Effector CD8-positive, alpha-beta T cell (primary cell): ENCODE results near the gene CRYBA2.

Experiments used
- DNase-seq: peaks from one replicate; lab custom pipeline; 2025; lab: John Stamatoyannopoulos, UW
- total RNA-seq, 4 experiments: gene quantifications; one replicate each; lab custom pipeline; 2026; lab: John Stamatoyannopoulos, UW

The CRYBA2 gene
- 0 to 0.37 (median 0) reads per million in 4 experiments for total RNA-seq

- no peak for DNase-seq
Observed at GRCh38 chr2:218993345-218994315, at the start of gene CRYBA2. Gene CRYBA2 (minus strand): TSS chr2:218993422. CDS start chr2:218993176, 246 bp downstream.

- no peak for DNase-seq
Observed at GRCh38 chr2:219042750-219043149, 49.5 kb upstream of the CRYBA2 start.

- no peak for DNase-seq
Observed at GRCh38 chr2:219042157-219042556, 48.9 kb upstream of the CRYBA2 start.

GRCh38 chr2:219041252-219041651 lies 48.0 kb upstream of the CRYBA2 start, which contains the start of gene CFAP65:
Gene CFAP65 (minus strand): TSS chr2:219041516. CDS start chr2:219039048, 2,468 bp downstream.
- no peak for DNase-seq

- DNase-seq = no peak
Observed at GRCh38 chr2:219038600-219038999, 45.4 kb upstream of the CRYBA2 start.

GRCh38 chr2:219037783-219038499 lies 44.7 kb upstream of the CRYBA2 start:
- DNase-seq = no peak

- DNase-seq = no peak
Observed at GRCh38 chr2:219035942-219036341, 42.7 kb upstream of the CRYBA2 start.

GRCh38 chr2:219034823-219035222 lies 41.6 kb upstream of the CRYBA2 start:
- DNase-seq = no peak

- no peak for DNase-seq
Observed at GRCh38 chr2:219032051-219032745, 39.0 kb upstream of the CRYBA2 start.

GRCh38 chr2:219031005-219031738 lies 38.0 kb upstream of the CRYBA2 start:
- DNase-seq = no peak

GRCh38 chr2:219030177-219030940 lies 37.1 kb upstream of the CRYBA2 start:
- DNase-seq = no peak

- DNase-seq = peak; percentile 70
Observed at GRCh38 chr2:219029829-219030165, 36.6 kb upstream of the CRYBA2 start.

GRCh38 chr2:219028996-219029828 lies 36.0 kb upstream of the CRYBA2 start:
- no peak for DNase-seq

GRCh38 chr2:219028141-219028540 lies 34.9 kb upstream of the CRYBA2 start:
- no peak for DNase-seq

GRCh38 chr2:219027511-219028055 lies 34.4 kb upstream of the CRYBA2 start:
- no peak for DNase-seq

- no peak for DNase-seq
Observed at GRCh38 chr2:219026946-219027345, 33.7 kb upstream of the CRYBA2 start.

- DNase-seq = no peak
Observed at GRCh38 chr2:219025637-219026585, 32.7 kb upstream of the CRYBA2 start.

GRCh38 chr2:219024059-219024458 lies 30.8 kb upstream of the CRYBA2 start:
- no peak for DNase-seq
